Type B pancreatic cell (in vitro differentiated cells): ENCODE measurements around the gene DAAM2. TPM values are rescaled to one million over a fixed set of nuclear protein-coding genes. Genes with fewer than 3 reads are reported as not detected.

ENCODE experiments used
- DNase-seq: peaks from one replicate; pipeline ENCODE4 v3.0.0; 2021; ENCODE audit warnings: mixed read lengths; ENCODE audit not compliant: unreplicated experiment; ENCODE audit errors: extremely low spot score
- H3K27ac Mint-ChIP-seq: 2 replicates; pipeline ENCODE4 v1.8.0; 2021; ENCODE audit warnings: mild to moderate bottlenecking, mixed read lengths
- H3K27me3 Mint-ChIP-seq: 2 replicates; pipeline ENCODE4 v1.8.0; 2021; ENCODE audit warnings: mixed read lengths
- H3K36me3 Mint-ChIP-seq: 2 replicates; pipeline ENCODE4 v1.8.0; 2021; ENCODE audit warnings: mixed read lengths
- H3K4me1 Mint-ChIP-seq: one replicate; pipeline ENCODE4 v1.8.0; 2021; ENCODE audit warnings: mixed read lengths; ENCODE audit not compliant: unreplicated experiment
- H3K4me3 Mint-ChIP-seq: 2 replicates; pipeline ENCODE4 v1.8.0; 2021; ENCODE audit warnings: mild to moderate bottlenecking, mixed read lengths
- H3K9me3 Mint-ChIP-seq: 2 replicates; pipeline ENCODE4 v1.8.0; 2021; ENCODE audit warnings: mixed read lengths
- CTCF ChIP-seq: fragments of 200-600 bp; sonication (generic); conservative IDR thresholded peaks from 2 replicates; pipeline ENCODE4 v1.5.0; 2021; ENCODE audit warnings: antibody characterized with exemption, mild to moderate bottlenecking
- total RNA-seq: library from RNA; stranded (reverse); gene quantifications from 2 replicates; pipeline ENCODE4 v1.2.1, GENCODE V29; 2021; ENCODE audit warnings: low replicate concordance

Gene DAAM2
- total RNA-seq, 1 donor from 2014 or later: 22.6 TPM

GRCh38 chr6:39893286-39893685 is 101.1 kb downstream of the DAAM2 start:
- Mint-ChIP-seq H3K27ac (no peak overlapping the region), H3K9me3 (no peaks in the 10 kb centered on the region), H3K27me3 (no peaks in the 10 kb centered on the region), H3K4me1 (no peaks in the 10 kb centered on the region), H3K4me3 (no peak overlapping the region), H3K36me3 (peaks cover 7% of the 10 kb centered on the region)
- DNase-seq: no peak
- TF ChIP-seq CTCF: no peak

- no peaks in the 10 kb centered on the region for H3K4me1 Mint-ChIP-seq
- no peak for TF ChIP-seq CTCF
These were observed 104.5 kb downstream of the DAAM2 start for GRCh38 chr6:39896701-39897100.

GRCh38 chr6:39897698-39898097 is 105.5 kb downstream of the DAAM2 start:
- Mint-ChIP-seq H3K27ac (no peak overlapping the region), H3K4me1 (no peaks in the 10 kb centered on the region), H3K9me3 (no peaks in the 10 kb centered on the region), H3K36me3 (peaks cover 7% of the 10 kb centered on the region), H3K4me3 (no peak overlapping the region), H3K27me3 (peaks cover 2% of the 10 kb centered on the region)
- TF ChIP-seq CTCF: no peak
- DNase-seq: no peak

More at GRCh38 chr6:39896701-39897100, 104.5 kb downstream of the DAAM2 start:
- no peak overlapping the region for H3K4me3 Mint-ChIP-seq
- no peak overlapping the region for H3K27ac Mint-ChIP-seq
- no peaks in the 10 kb centered on the region for H3K9me3 Mint-ChIP-seq
- no peak for DNase-seq
- peaks cover 7% of the 10 kb centered on the region for H3K36me3 Mint-ChIP-seq
- peaks cover 2% of the 10 kb centered on the region for H3K27me3 Mint-ChIP-seq

- Mint-ChIP-seq H3K4me1 (no peaks in the 10 kb centered on the region), H3K4me3 (no peak overlapping the region)
These were observed 106.4 kb downstream of the DAAM2 start for GRCh38 chr6:39898625-39899024.

GRCh38 chr6:39899554-39900295 is 107.5 kb downstream of the DAAM2 start:
- H3K9me3 Mint-ChIP-seq: no peaks in the 10 kb centered on the region
- H3K27me3 Mint-ChIP-seq: peaks cover 2% of the 10 kb centered on the region
- no peak for TF ChIP-seq CTCF
- H3K4me3 Mint-ChIP-seq: no peak overlapping the region
- H3K27ac Mint-ChIP-seq: no peak overlapping the region
- H3K36me3 Mint-ChIP-seq: peaks cover 7% of the 10 kb centered on the region
- no peaks in the 10 kb centered on the region for H3K4me1 Mint-ChIP-seq
- DNase-seq: no peak

More at GRCh38 chr6:39898625-39899024, 106.4 kb downstream of the DAAM2 start:
- Mint-ChIP-seq H3K27me3 (peaks cover 2% of the 10 kb centered on the region), H3K36me3 (peaks cover 7% of the 10 kb centered on the region), H3K9me3 (no peaks in the 10 kb centered on the region), H3K27ac (no peak overlapping the region)
- DNase-seq: no peak
- no peak for TF ChIP-seq CTCF
